Measurements from ENCODE around the gene FBXO42.

- TF ChIP-seq CTCF (conservative IDR thresholded peaks at IDR 0.05) (no peak), EZH2 (IDR thresholded peaks at IDR 0.05; ENCODE audit: low read depth) (no peak)
Measured at GRCh38 chr1:16276302-16277030, 75.8 kb downstream of the FBXO42 start.

Data from PC-9 (cell line).